DOHH2 (cell line): ENCODE data around the gene DLGAP1.

Experiments
- H3F3A ChIP-seq: fragments of 200-600 bp; sonication (generic), shearing (Covaris generic); 2 replicates; pipeline ENCODE4 v1.6.0; 2016; ENCODE audit warnings: antibody characterized with exemption, mild to moderate bottlenecking; ENCODE audit not compliant: control insufficient read depth, insufficient read depth
- H3K27ac ChIP-seq: fragments of 200-600 bp; sonication (generic); 2 replicates; pipeline ENCODE4 v1.5.1; 2014; ENCODE audit warnings: low read depth, mild to moderate bottlenecking, low read length, moderate library complexity
- H3K27me3 ChIP-seq: fragments of 200-600 bp; sonication (generic); 2 replicates; pipeline ENCODE4 v1.6.1; 2014; ENCODE audit warnings: mild to moderate bottlenecking, low read length, mixed read lengths; ENCODE audit not compliant: control insufficient read depth
- H3K36me3 ChIP-seq: fragments of 200-600 bp; sonication (generic); 2 replicates; pipeline ENCODE4 v1.6.1; 2014; ENCODE audit warnings: mild to moderate bottlenecking, low read length, moderate library complexity, mixed read lengths; ENCODE audit not compliant: control insufficient read depth
- H3K4me1 ChIP-seq: fragments of 200-600 bp; sonication (generic); 2 replicates; pipeline ENCODE4 v1.6.1; 2014; ENCODE audit warnings: mild to moderate bottlenecking, low read length, mixed read lengths; ENCODE audit not compliant: control insufficient read depth
- H3K4me2 ChIP-seq: fragments of 200-600 bp; sonication (generic); 2 replicates; pipeline ENCODE4 v1.6.0; 2014; ENCODE audit warnings: mild to moderate bottlenecking, low read length, moderate library complexity
- H3K4me3 ChIP-seq: fragments of 200-600 bp; sonication (generic); 2 replicates; pipeline ENCODE4 v1.5.1; 2014; ENCODE audit warnings: mild to moderate bottlenecking, low read length, mixed read lengths
- H3K79me2 ChIP-seq: fragments of 200-600 bp; sonication (generic); 2 replicates; pipeline ENCODE4 v1.6.1; 2014; ENCODE audit warnings: mild to moderate bottlenecking, low read length, mixed read lengths; ENCODE audit not compliant: control insufficient read depth
- H3K9me2 ChIP-seq: fragments of 200-600 bp; sonication (generic); replicated peaks from 2 replicates; pipeline ENCODE4 v1.6.1; 2014; ENCODE audit warnings: mild to moderate bottlenecking, low read length, mixed read lengths; ENCODE audit not compliant: control insufficient read depth
- H3K9me3 ChIP-seq: fragments of 200-600 bp; sonication (generic); 2 replicates; pipeline ENCODE4 v1.6.1; 2014; ENCODE audit warnings: antibody characterized with exemption, low read length, mixed read lengths; ENCODE audit not compliant: control insufficient read depth, insufficient read depth
- H4K20me1 ChIP-seq: fragments of 200-600 bp; sonication (generic); 2 replicates; pipeline ENCODE4 v1.6.0; 2014; ENCODE audit warnings: low read depth, mild to moderate bottlenecking, antibody characterized with exemption, low read length, moderate library complexity; ENCODE audit not compliant: control insufficient read depth, insufficient read depth
- CTCF ChIP-seq: fragments of 200-600 bp; sonication (generic); IDR thresholded peaks from one replicate; pipeline ENCODE4 v1.5.1; 2014; ENCODE audit warnings: antibody characterized with exemption, mild to moderate bottlenecking, low read depth, low read length; ENCODE audit not compliant: poor library complexity, severe bottlenecking
- EZH2phosphoT487 ChIP-seq: fragments of 200-600 bp; sonication (generic); IDR thresholded peaks from 2 replicates; pipeline ENCODE4 v1.6.1; 2017; ENCODE audit warnings: borderline replicate concordance, mild to moderate bottlenecking, antibody characterized with exemption, low read length, moderate library complexity, mixed read lengths

The DLGAP1 gene

GRCh38 chr18:3728704-3729437 is 726.2 kb downstream of the DLGAP1 start:
- Histone ChIP-seq H3K4me2 (no peak overlapping the region), H3K27ac (no peak overlapping the region), H3K4me1 (no peaks in the 10 kb centered on the region), H3K36me3 (no peaks in the 10 kb centered on the region), H3K4me3 (no peak overlapping the region), H3K27me3 (no peaks in the 10 kb centered on the region), H4K20me1 (no peaks in the 10 kb centered on the region), H3F3A (no peaks in the 10 kb centered on the region), H3K9me3 (no peaks in the 10 kb centered on the region), H3K79me2 (no peaks in the 10 kb centered on the region), H3K9me2 (no peaks in the 10 kb centered on the region)
- no peak for TF ChIP-seq CTCF
- TF ChIP-seq EZH2phosphoT487, result no peak

GRCh38 chr18:3727274-3727673 is 727.8 kb downstream of the DLGAP1 start:
- no peaks in the 10 kb centered on the region for H3K9me3 ChIP-seq
- H3K9me2 ChIP-seq, result no peaks in the 10 kb centered on the region
- H3K4me2 ChIP-seq, result no peak overlapping the region
- TF ChIP-seq EZH2phosphoT487 (no peak), CTCF (no peak)
- no peaks in the 10 kb centered on the region for H3K79me2 ChIP-seq
- H3F3A ChIP-seq, result no peaks in the 10 kb centered on the region
- H3K4me3 ChIP-seq, result no peak overlapping the region
- no peaks in the 10 kb centered on the region for H3K4me1 ChIP-seq
- H4K20me1 ChIP-seq, result no peaks in the 10 kb centered on the region
- H3K27ac ChIP-seq, result no peak overlapping the region
- H3K36me3 ChIP-seq, result no peaks in the 10 kb centered on the region
- H3K27me3 ChIP-seq, result peaks cover 4% of the 10 kb centered on the region

GRCh38 chr18:3726238-3726951 is 728.7 kb downstream of the DLGAP1 start:
- no peaks in the 10 kb centered on the region for H3K36me3 ChIP-seq
- H3F3A ChIP-seq, result no peaks in the 10 kb centered on the region
- H3K79me2 ChIP-seq, result no peaks in the 10 kb centered on the region
- no peak for TF ChIP-seq EZH2phosphoT487
- no peak for TF ChIP-seq CTCF
- no peaks in the 10 kb centered on the region for H3K4me1 ChIP-seq
- no peak overlapping the region for H3K4me3 ChIP-seq
- no peak overlapping the region for H3K27ac ChIP-seq
- H4K20me1 ChIP-seq, result no peaks in the 10 kb centered on the region
- H3K4me2 ChIP-seq, result no peak overlapping the region
- H3K9me3 ChIP-seq, result no peaks in the 10 kb centered on the region
- no peaks in the 10 kb centered on the region for H3K9me2 ChIP-seq
- H3K27me3 ChIP-seq, result peaks cover 10% of the 10 kb centered on the region
